Left colon (tissue), 2 donors: ENCODE results near the gene SBK2. TPM values are rescaled to one million over a fixed set of nuclear protein-coding genes. Genes with fewer than 3 reads are reported as not detected.
"Not testable (repeated sequence)": the region's sequence is repeated elsewhere in the genome, so short reads cannot be mapped to it uniquely, and the experiment has no call there.

Experiments used
- ATAC-seq: fragments of 200-7000 bp; cut with Tn5 transposase; one replicate; pipeline ENCODE4 v1.9.1; 2020; ENCODE audit warnings: mild to moderate bottlenecking, moderate library complexity
- DNase-seq, 2 donors: peaks; one replicate each; pipeline ENCODE4 v3.0.0-alpha.2; 2020
- intact Hi-C, 2 donors: fragments of 100-400 bp; cut with DNase I in 1 of 2; cut with micrococcal nuclease in 1 of 2; formaldehyde crosslinking; loops; one replicate each; pipeline versions ENCODE4 v1.11.2 to v1.14.0; 2022; cut with DNase I, micrococcal nuclease
- total RNA-seq, 2 donors: library from RNA; stranded (reverse); fragmentation: NEBNext Ultra II Directional; extraction: Animal tissue kit (Norgen Biotek cat#: 25700); gene quantifications; one replicate each; pipeline ENCODE4 v1.2.1, GENCODE V29; 2021
- donor health status: DM: no; HTN: no; CAD: no.
- donor health status: DM: yes; HTN: yes; CAD: no.

The SBK2 gene
- total RNA-seq, 2 donors from 2014 or later, result not detected

- intact Hi-C loops, result loop anchor here in 1 of 2 donors (10.0 kb wide), 2 partner anchors 88 to 118 kb away; partner anchors contain the start of genes ZNF524 and ZNF865
- DNase-seq (peak; percentile 93 to 95), ATAC-seq (peak; percentile 100)
Observed at GRCh38 chr19:55516878-55517620, 19.9 kb downstream of the SBK2 start.

GRCh38 chr19:55508120-55508519, 28.8 kb downstream of the SBK2 start:
- ATAC-seq, result no peak

GRCh38 chr19:55504981-55505380, 32.0 kb downstream of the SBK2 start:
- intact Hi-C loops, result loop anchor here in 1 of 2 donors (5.0 kb wide), 1 partner anchor 38 kb away; no protein-coding TSS in a partner anchor
- ATAC-seq (no peak), DNase-seq (no peak)

More at GRCh38 chr19:55508120-55508519, 28.8 kb downstream of the SBK2 start:
- DNase-seq, result no peak
- intact Hi-C loops, result loop anchor here in 1 of 2 donors (5.0 kb wide), 1 partner anchor 41 kb away; no protein-coding TSS in a partner anchor

- ATAC-seq (peak; percentile 19), DNase-seq (no peak)
- intact Hi-C loops, result no loop called here
Observed at GRCh38 chr19:55504252-55504603, 32.7 kb downstream of the SBK2 start.

- intact Hi-C loops, result no loop called here
- DNase-seq, result peak; percentile 89 to 93
- peak; percentile 98 for ATAC-seq
Observed at GRCh38 chr19:55503502-55504251, 33.3 kb downstream of the SBK2 start.

GRCh38 chr19:55503157-55503501, 33.8 kb downstream of the SBK2 start:
- ATAC-seq (no peak), DNase-seq (no peak)
- intact Hi-C loops, result no loop called here

- intact Hi-C loops, result no loop called here
- ATAC-seq, result no peak
- DNase-seq, result no peak
Observed at GRCh38 chr19:55502197-55502952, 34.6 kb downstream of the SBK2 start.

GRCh38 chr19:55500368-55500952, 36.5 kb downstream of the SBK2 start:
- intact Hi-C loops, result no loop called here

GRCh38 chr19:55498246-55498840, 38.6 kb downstream of the SBK2 start:
- intact Hi-C loops, result no loop called here
- DNase-seq, result no peak
- no peak for ATAC-seq

More at GRCh38 chr19:55500368-55500952, 36.5 kb downstream of the SBK2 start:
- no peak for ATAC-seq
- no peak for DNase-seq

GRCh38 chr19:55497763-55498162, 39.2 kb downstream of the SBK2 start:
- DNase-seq, result no peak
- no peak for ATAC-seq
- intact Hi-C loops, result no loop called here

GRCh38 chr19:55496820-55497219, 40.1 kb downstream of the SBK2 start:
- DNase-seq, ATAC-seq, intact Hi-C loops: not testable (repeated sequence)

GRCh38 chr19:55495646-55496349, 41.1 kb downstream of the SBK2 start:
- DNase-seq (no peak), ATAC-seq (no peak)
- intact Hi-C loops, result no loop called here

GRCh38 chr19:55494172-55494761, 42.7 kb downstream of the SBK2 start:
- intact Hi-C loops, result no loop called here
- no peak for ATAC-seq
- no peak for DNase-seq

- no peak for ATAC-seq
- intact Hi-C loops, result no loop called here
- no peak for DNase-seq
Observed at GRCh38 chr19:55493645-55494171, 43.2 kb downstream of the SBK2 start.

GRCh38 chr19:55493052-55493644, 43.8 kb downstream of the SBK2 start:
- ATAC-seq (no peak), DNase-seq (no peak)
- intact Hi-C loops, result no loop called here

- ATAC-seq (no peak), DNase-seq (no peak)
- intact Hi-C loops, result no loop called here
Observed at GRCh38 chr19:55492362-55492944, 44.5 kb downstream of the SBK2 start.
